GM12874 (cell line): ENCODE data around the gene EML6.

Experiments
- TF ChIP-seq, protein P1 (sequence below): IDR thresholded peaks from 2 replicates; pipeline ENCODE4 v1.5.1; 2011; ENCODE audit warnings: low read depth, mild to moderate bottlenecking, control low read depth, low read length, moderate library complexity; ENCODE audit not compliant: insufficient read depth

Gene EML6

DNA sequence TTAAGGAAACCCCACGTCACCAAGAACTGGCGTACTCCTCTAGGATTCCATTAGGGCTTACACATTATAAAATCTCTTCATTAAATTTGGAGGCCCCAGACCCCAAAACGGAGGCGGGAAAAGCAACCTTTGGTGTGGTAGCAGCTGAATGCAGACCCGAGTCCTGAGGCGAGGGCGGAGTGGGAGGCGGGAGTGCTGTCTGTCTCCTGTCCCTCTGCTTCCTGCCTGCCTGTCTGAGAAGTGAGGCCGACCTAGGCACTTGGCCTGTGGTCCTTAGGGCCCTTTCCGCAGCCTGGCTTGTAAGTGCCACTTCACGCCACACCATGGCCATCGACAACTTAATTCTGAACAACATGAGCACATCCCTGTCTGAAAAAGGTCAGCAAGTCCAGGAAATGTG lies 224.7 kb downstream of the EML6 start:
- TF ChIP-seq, protein P1, sequence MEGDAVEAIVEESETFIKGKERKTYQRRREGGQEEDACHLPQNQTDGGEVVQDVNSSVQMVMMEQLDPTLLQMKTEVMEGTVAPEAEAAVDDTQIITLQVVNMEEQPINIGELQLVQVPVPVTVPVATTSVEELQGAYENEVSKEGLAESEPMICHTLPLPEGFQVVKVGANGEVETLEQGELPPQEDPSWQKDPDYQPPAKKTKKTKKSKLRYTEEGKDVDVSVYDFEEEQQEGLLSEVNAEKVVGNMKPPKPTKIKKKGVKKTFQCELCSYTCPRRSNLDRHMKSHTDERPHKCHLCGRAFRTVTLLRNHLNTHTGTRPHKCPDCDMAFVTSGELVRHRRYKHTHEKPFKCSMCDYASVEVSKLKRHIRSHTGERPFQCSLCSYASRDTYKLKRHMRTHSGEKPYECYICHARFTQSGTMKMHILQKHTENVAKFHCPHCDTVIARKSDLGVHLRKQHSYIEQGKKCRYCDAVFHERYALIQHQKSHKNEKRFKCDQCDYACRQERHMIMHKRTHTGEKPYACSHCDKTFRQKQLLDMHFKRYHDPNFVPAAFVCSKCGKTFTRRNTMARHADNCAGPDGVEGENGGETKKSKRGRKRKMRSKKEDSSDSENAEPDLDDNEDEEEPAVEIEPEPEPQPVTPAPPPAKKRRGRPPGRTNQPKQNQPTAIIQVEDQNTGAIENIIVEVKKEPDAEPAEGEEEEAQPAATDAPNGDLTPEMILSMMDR = no peak

- TF ChIP-seq, protein P1 = no peak
Observed at GRCh38 chr2:54949431-54949830, 226.0 kb downstream of the EML6 start.

- TF ChIP-seq, protein P1 = no peak
Observed at GRCh38 chr2:54950811-54951210, 227.3 kb downstream of the EML6 start.

DNA sequence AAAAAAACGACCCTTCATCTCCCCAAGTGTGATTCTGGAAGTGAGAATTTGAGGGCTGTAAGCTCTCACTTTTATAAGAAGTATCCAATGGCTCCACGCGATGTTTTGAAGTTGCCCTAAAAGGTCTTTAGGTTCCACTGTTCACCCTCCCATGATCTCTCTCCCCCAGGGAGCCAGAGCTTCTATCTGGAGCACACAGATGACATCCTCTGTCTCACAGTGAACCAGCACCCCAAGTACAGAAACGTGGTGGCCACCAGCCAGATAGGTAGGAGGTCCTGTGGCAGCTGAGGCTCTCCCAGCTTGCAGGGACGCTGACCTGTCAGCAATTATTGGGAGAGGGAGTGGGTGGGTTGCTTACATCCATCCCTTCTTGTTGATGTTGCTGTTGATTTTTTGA lies 229.0 kb downstream of the EML6 start:
- TF ChIP-seq, protein P1 = no peak

GRCh38 chr2:54952978-54953456 lies 229.6 kb downstream of the EML6 start:
- TF ChIP-seq, protein P1 = no peak

DNA sequence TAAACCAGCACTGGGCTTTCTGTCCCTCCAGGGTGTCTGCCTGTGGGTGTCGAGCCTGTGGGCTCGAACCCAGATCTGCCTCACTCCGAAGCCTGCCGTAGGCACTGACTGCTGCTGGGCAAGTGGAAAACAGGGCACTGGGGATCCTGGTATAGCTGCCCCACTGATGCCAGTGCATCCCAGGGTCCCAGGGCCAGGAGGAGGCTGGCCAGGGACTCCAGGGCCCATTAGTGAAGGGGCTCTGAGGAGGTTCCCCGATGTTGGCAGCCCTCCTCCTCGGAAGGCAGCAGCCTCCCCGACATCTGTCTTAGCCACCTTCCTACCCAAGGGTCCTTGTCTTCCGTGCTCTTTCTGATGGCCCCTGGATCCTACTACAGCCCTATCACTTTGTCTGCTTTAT lies 230.7 kb downstream of the EML6 start:
- TF ChIP-seq, protein P1 = no peak

DNA sequence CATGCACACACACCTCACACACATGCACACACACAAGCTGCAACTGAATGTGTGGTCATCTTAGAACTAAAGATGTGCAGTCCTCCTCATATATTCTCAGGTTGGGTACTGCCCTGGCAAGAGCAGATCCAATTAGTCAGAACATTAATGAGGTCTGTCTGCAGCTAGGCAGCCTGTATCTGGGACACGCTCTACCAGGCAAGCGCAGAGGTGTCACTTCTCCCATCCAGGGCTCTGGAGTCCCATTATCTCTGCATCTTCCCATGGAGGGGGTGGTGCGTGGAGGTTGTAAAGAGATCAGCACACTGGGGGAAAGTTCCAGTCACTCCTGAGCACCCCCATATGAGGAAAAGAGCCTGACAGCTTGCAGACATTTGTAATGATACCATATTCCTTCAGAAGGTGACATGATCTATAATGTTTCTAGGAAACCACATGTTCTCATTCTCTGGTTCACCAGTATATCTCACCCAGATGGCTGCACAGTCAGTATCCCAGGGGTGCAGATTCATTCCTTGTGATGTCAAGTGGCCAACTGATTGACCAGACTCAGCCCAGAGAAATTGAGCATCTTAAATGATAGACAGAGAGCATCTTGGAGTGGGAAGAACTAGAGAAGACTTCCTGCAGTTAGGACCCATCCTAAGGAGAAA lies 231.4 kb downstream of the EML6 start:
- TF ChIP-seq, protein P1 = no peak
